H1 (cell line): ENCODE measurements around the gene CFAP157. TPM values are rescaled to one million over a fixed set of nuclear protein-coding genes. Genes with fewer than 3 reads are reported as not detected.

Source experiments
- ASH2L ChIP-seq: fragments of 200-600, 300-600 bp; sonication (generic); IDR thresholded peaks from one replicate; pipeline ENCODE4 v1.7.1; 2017; ENCODE audit warnings: low read length
- HDAC6 ChIP-seq: IDR thresholded peaks from one replicate; pipeline ENCODE4 v1.7.1; 2012; ENCODE audit warnings: low read depth, mild to moderate bottlenecking, inconsistent platforms, low read length, moderate library complexity
- polyA plus RNA-seq, 7 experiments: library from polyadenylated mRNA; depleted of rRNA in 3 of 7; stranded (reverse) in 5 of 7; unstranded in 2 of 7; fragments of >200 nt in 5 of 7; fragments of 200-250 nt in 2 of 7; gene quantifications; 1 replicate in 5 of 7; 2 replicates in 1 of 7; 4 replicates in 1 of 7; pipeline versions ENCODE4 v1.2.1 to v1.2.3, GENCODE V29; 2011 to 2013; ENCODE audit warnings: missing spikeins in 2 of 7, mixed read lengths in 2 of 7
- total RNA-seq: library from RNA; stranded (reverse); fragmentation: NEBNext Ultra II Directional; extraction: Animal tissue kit (Norgen Biotek cat#: 25700); gene quantifications from 2 replicates; pipeline ENCODE4 v1.2.1, GENCODE V29; 2021

CFAP157 gene
- total and polyA plus RNA-seq, 2 of the 8 experiments (the other 6 are each of a cell fraction or from before 2014, with no cell fraction given), result not detected

DNA sequence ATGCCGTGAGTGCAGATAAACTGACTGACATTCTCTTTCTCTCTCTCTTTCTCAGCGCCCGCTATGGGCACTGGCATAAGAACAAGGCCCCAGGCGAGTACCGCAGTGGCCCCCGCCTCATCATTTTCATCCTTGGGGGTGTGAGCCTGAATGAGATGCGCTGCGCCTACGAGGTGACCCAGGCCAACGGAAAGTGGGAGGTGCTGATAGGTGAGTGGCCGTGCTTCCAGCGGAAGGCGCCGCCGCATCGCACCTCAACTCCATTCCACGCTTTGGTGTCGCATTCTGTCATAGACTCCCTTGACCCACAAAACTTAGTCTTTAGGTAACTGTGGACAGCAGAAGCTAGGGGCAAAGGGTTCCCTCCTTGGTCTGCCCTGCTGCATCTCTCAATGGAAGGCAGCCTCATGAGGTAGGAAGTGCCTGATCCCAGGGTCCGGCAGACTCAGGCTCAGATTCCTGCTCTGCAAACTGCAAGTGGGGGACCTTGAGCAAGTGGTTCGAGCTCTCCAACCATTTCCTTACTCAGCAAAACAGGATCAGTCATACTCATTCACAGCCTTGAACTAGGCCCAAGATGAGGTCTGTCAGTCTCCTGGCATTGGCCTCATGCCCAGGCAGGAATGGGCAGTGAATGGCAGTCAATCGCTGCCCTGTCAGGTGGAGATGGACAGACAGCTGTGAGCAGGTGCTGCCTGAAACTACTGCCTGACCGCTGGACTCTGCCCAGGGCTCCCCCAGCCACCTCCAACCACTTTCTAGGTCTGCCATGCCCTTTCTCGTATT is 24.2 kb upstream of the CFAP157 start (continued):
- no peak for TF ChIP-seq ASH2L
- no peak for TF ChIP-seq HDAC6
